Upper lobe of right lung (tissue), 1 donor: ENCODE results near the gene COL24A1. TPM values are rescaled to one million over a fixed set of nuclear protein-coding genes. Genes with fewer than 3 reads are reported as not detected.

Experiments used
- ATAC-seq: fragments of 200-7000 bp; cut with Tn5 transposase; one replicate; pipeline ENCODE4 v1.9.1; 2020; ENCODE audit warnings: mild to moderate bottlenecking, moderate library complexity
- DNase-seq: peaks from one replicate; pipeline ENCODE4 v3.0.0-alpha.2; 2020
- H3K27ac ChIP-seq: fragments of 200-600 bp; one replicate; pipeline ENCODE4 v1.8.0; 2022
- H3K27me3 ChIP-seq: fragments of 200-600 bp; one replicate; pipeline ENCODE4 v1.8.0; 2022; ENCODE audit warnings: mild to moderate bottlenecking
- H3K36me3 ChIP-seq: fragments of 200-600 bp; one replicate; pipeline ENCODE4 v1.8.0; 2022
- H3K4me1 ChIP-seq: fragments of 200-600 bp; one replicate; pipeline ENCODE4 v1.8.0; 2022
- H3K4me3 ChIP-seq: fragments of 200-600 bp; one replicate; pipeline ENCODE4 v1.8.0; 2022; ENCODE audit warnings: mild to moderate bottlenecking
- H3K9me3 ChIP-seq: fragments of 200-600 bp; one replicate; pipeline ENCODE4 v1.8.0; 2022
- CTCF ChIP-seq: fragments of 200-600 bp; IDR thresholded peaks from one replicate; pipeline ENCODE4 v1.8.0; 2022; ENCODE audit warnings: antibody characterized with exemption
- intact Hi-C: fragments of 100-400 bp; cut with DNase I; formaldehyde crosslinking; loops from one replicate; pipeline ENCODE4 v1.11.0; 2022
- total RNA-seq: library from RNA; stranded (reverse); fragmentation: NEBNext Ultra II Directional; extraction: Animal tissue kit (Norgen Biotek cat#: 25700); gene quantifications from one replicate; pipeline ENCODE4 v1.2.1, GENCODE V29; 2021
- donor health status: DM: no; HTN: yes; CAD: no; lungs with severe emphysema.

COL24A1 gene
- total RNA-seq, 1 donor from 2014 or later, result 1.6 TPM

GRCh38 chr1:86184426-86184825, 27.9 kb upstream of the COL24A1 start:
- H3K9me3 ChIP-seq, result no peaks in the 10 kb centered on the region
- H3K27ac ChIP-seq, result no peak overlapping the region
- H3K4me3 ChIP-seq, result no peak overlapping the region
- no peak for TF ChIP-seq CTCF
- H3K4me1 ChIP-seq, result no peaks in the 10 kb centered on the region
- H3K36me3 ChIP-seq, result no peaks in the 10 kb centered on the region
- DNase-seq (no peak), ATAC-seq (no peak)
- intact Hi-C loops, result no loop called here
- no peaks in the 10 kb centered on the region for H3K27me3 ChIP-seq

- intact Hi-C loops, result no loop called here
- DNase-seq, result no peak
Observed at GRCh38 chr1:86183810-86184209, 27.2 kb upstream of the COL24A1 start.

GRCh38 chr1:86176226-86176625, 19.7 kb upstream of the COL24A1 start:
- Histone ChIP-seq H3K27ac (no peak overlapping the region), H3K36me3 (no peaks in the 10 kb centered on the region), H3K4me1 (no peaks in the 10 kb centered on the region), H3K9me3 (no peaks in the 10 kb centered on the region), H3K4me3 (no peak overlapping the region), H3K27me3 (no peaks in the 10 kb centered on the region)
- ATAC-seq, result no peak
- TF ChIP-seq CTCF, result no peak
- intact Hi-C loops, result no loop called here
- no peak for DNase-seq

More at GRCh38 chr1:86183810-86184209, 27.2 kb upstream of the COL24A1 start:
- H3K27ac ChIP-seq, result no peak overlapping the region
- H3K4me3 ChIP-seq, result no peak overlapping the region
- TF ChIP-seq CTCF, result no peak
- no peaks in the 10 kb centered on the region for H3K27me3 ChIP-seq
- no peaks in the 10 kb centered on the region for H3K9me3 ChIP-seq
- ATAC-seq, result no peak
- no peaks in the 10 kb centered on the region for H3K4me1 ChIP-seq
- no peaks in the 10 kb centered on the region for H3K36me3 ChIP-seq

- Histone ChIP-seq H3K4me1 (no peaks in the 10 kb centered on the region), H3K36me3 (no peaks in the 10 kb centered on the region), H3K9me3 (no peaks in the 10 kb centered on the region), H3K27ac (no peak overlapping the region), H3K27me3 (no peaks in the 10 kb centered on the region), H3K4me3 (no peak overlapping the region)
- ATAC-seq (no peak), DNase-seq (no peak)
- intact Hi-C loops, result no loop called here
- no peak for TF ChIP-seq CTCF
Observed at GRCh38 chr1:86175756-86176155, 19.2 kb upstream of the COL24A1 start.

GRCh38 chr1:86169625-86170024, 13.1 kb upstream of the COL24A1 start:
- Histone ChIP-seq H3K27me3 (no peaks in the 10 kb centered on the region), H3K9me3 (no peaks in the 10 kb centered on the region), H3K4me1 (no peaks in the 10 kb centered on the region), H3K4me3 (no peak overlapping the region), H3K27ac (no peak overlapping the region), H3K36me3 (no peaks in the 10 kb centered on the region)
- TF ChIP-seq CTCF, result no peak
- ATAC-seq, result no peak
- intact Hi-C loops, result no loop called here
- DNase-seq, result no peak

GRCh38 chr1:86159800-86160199, 3.2 kb upstream of the COL24A1 start:
- Histone ChIP-seq H3K36me3 (no peaks in the 10 kb centered on the region), H3K4me3 (no peak overlapping the region), H3K27ac (no peak overlapping the region), H3K27me3 (peaks cover 9% of the 10 kb centered on the region), H3K9me3 (no peaks in the 10 kb centered on the region), H3K4me1 (peaks cover 16% of the 10 kb centered on the region)
- no peak for ATAC-seq
- no peak for DNase-seq
- no peak for TF ChIP-seq CTCF
- intact Hi-C loops, result no loop called here
